CD14-positive monocyte (primary cell): Measurements from ENCODE around the gene CTNNA3. TPM values are rescaled to one million over a fixed set of nuclear protein-coding genes. Genes with fewer than 3 reads are reported as not detected.
"Not testable (repeated sequence)": the region's sequence is repeated elsewhere in the genome, so short reads cannot be mapped to it uniquely, and the experiment has no call there.

Experiments
- DNase-seq, 3 donors: peaks; one replicate each; pipeline ENCODE4 v3.0.0-alpha.2; 2011 to 2022
- H2AFZ ChIP-seq: 2 replicates; pipeline ENCODE4 v1.6.0; 2012; ENCODE audit warnings: mild to moderate bottlenecking, low read depth, low read length, inconsistent platforms; ENCODE audit not compliant: insufficient read depth, poor library complexity, severe bottlenecking
- H3K27ac ChIP-seq, 2 donors: 1 replicate in 1 of 2; 2 replicates in 1 of 2; pipeline ENCODE4 v1.5.1; 2012 to 2013; ENCODE audit warnings: low read length in 2 of 2, control low read depth in 1 of 2, inconsistent platforms in 1 of 2, low read depth in 1 of 2, mild to moderate bottlenecking in 1 of 2
- H3K27me3 ChIP-seq, 2 donors: one replicate each; pipeline versions ENCODE4 v1.6.0 to v1.6.1; 2011 to 2013; ENCODE audit warnings: low read length in 2 of 2; ENCODE audit not compliant: control insufficient read depth in 2 of 2, insufficient read depth in 2 of 2
- H3K36me3 ChIP-seq, 2 donors: replicated peaks in 1 of 2; 1 replicate in 1 of 2; 2 replicates in 1 of 2; pipeline versions ENCODE4 v1.5.1 to v1.6.1; 2012 to 2013; ENCODE audit warnings: low read length in 2 of 2, control low read depth in 1 of 2, inconsistent platforms in 1 of 2, mild to moderate bottlenecking in 1 of 2; ENCODE audit not compliant: insufficient read depth in 2 of 2, control insufficient read depth in 1 of 2
- H3K4me1 ChIP-seq, 2 donors: 1 replicate in 1 of 2; 2 replicates in 1 of 2; pipeline versions ENCODE4 v1.5.1 to v1.6.1; 2012 to 2013; ENCODE audit warnings: low read length in 2 of 2, control low read depth in 1 of 2, inconsistent platforms in 1 of 2, mild to moderate bottlenecking in 1 of 2, moderate library complexity in 1 of 2; ENCODE audit not compliant: insufficient read depth in 2 of 2, control insufficient read depth in 1 of 2
- H3K4me2 ChIP-seq: replicated peaks from 2 replicates; pipeline ENCODE3; 2012; ENCODE audit warnings: low read length, moderate library complexity, mild to moderate bottlenecking; ENCODE audit not compliant: poor library complexity, severe bottlenecking; ENCODE audit errors: extremely low read depth
- H3K4me3 ChIP-seq, 3 experiments: fragments of 200-600 bp in 1 of 3; sonication (generic) in 1 of 3; replicated peaks in 1 of 3; 1 replicate in 2 of 3; 2 replicates in 1 of 3; pipeline ENCODE4 v1.5.1; 2011 to 2013; ENCODE audit warnings: low read length in 3 of 3, mild to moderate bottlenecking in 3 of 3, control low read depth in 2 of 3, low read depth in 2 of 3, inconsistent platforms in 1 of 3, moderate library complexity in 1 of 3
- H3K79me2 ChIP-seq: 2 replicates; pipeline ENCODE4 v1.6.0; 2012; ENCODE audit warnings: mild to moderate bottlenecking, control low read depth, inconsistent platforms, low read length, moderate library complexity; ENCODE audit not compliant: insufficient read depth
- H3K9ac ChIP-seq: 2 replicates; pipeline ENCODE4 v1.6.0; 2017; ENCODE audit warnings: low read length, mild to moderate bottlenecking; ENCODE audit not compliant: insufficient read depth, poor library complexity, severe bottlenecking
- H3K9me3 ChIP-seq, 2 donors: replicated peaks in 1 of 2; 1 replicate in 1 of 2; 2 replicates in 1 of 2; pipeline versions ENCODE4 v1.5.1 to v1.6.1; 2012 to 2013; ENCODE audit warnings: low read length in 2 of 2, control low read depth in 1 of 2; ENCODE audit not compliant: control insufficient read depth in 1 of 2, insufficient read depth in 1 of 2
- H4K20me1 ChIP-seq: 2 replicates; pipeline ENCODE4 v1.6.0; 2012; ENCODE audit warnings: mild to moderate bottlenecking, low read length, control low read depth, moderate library complexity; ENCODE audit not compliant: insufficient read depth
- H3K27ac Mint-ChIP-seq, 7 donors: one replicate each; pipeline ENCODE4 v1.8.0; 2020; ENCODE audit warnings: mild to moderate bottlenecking in 7 of 7, mixed read lengths in 7 of 7, moderate library complexity in 6 of 7, inconsistent platforms in 2 of 7
- H3K27me3 Mint-ChIP-seq, 3 donors: one replicate each; pipeline ENCODE4 v1.8.0; 2021 to 2022; ENCODE audit warnings: low read depth in 3 of 3, mild to moderate bottlenecking in 3 of 3, mixed read lengths in 3 of 3, moderate library complexity in 3 of 3, inconsistent platforms in 1 of 3
- H3K36me3 Mint-ChIP-seq, 2 donors: one replicate each; pipeline ENCODE4 v1.8.0; 2020; ENCODE audit warnings: mixed read lengths in 2 of 2, inconsistent platforms in 1 of 2, mild to moderate bottlenecking in 1 of 2
- H3K4me1 Mint-ChIP-seq: one replicate; pipeline ENCODE4 v1.8.0; 2020; ENCODE audit warnings: mild to moderate bottlenecking, mixed read lengths
- H3K4me3 Mint-ChIP-seq, 2 donors: one replicate each; pipeline ENCODE4 v1.8.0; 2020; ENCODE audit warnings: mild to moderate bottlenecking in 2 of 2, mixed read lengths in 2 of 2, moderate library complexity in 1 of 2
- H3K9me3 Mint-ChIP-seq, 7 donors: one replicate each; pipeline ENCODE4 v1.8.0; 2020 to 2022; ENCODE audit warnings: mixed read lengths in 7 of 7, mild to moderate bottlenecking in 6 of 7, moderate library complexity in 6 of 7, inconsistent platforms in 2 of 7
- WGBS: methylation state at CpG from one replicate; pipeline ENCODE4 v1.1.5; 2013; ENCODE audit warnings: missing lambda C conversion rate; ENCODE audit not compliant: insufficient coverage; 5-methylcytosine and 5-hydroxymethylcytosine counted together
- intact Hi-C, 2 donors: fragments of 100-400 bp; cut with micrococcal nuclease; formaldehyde crosslinking; loops; one replicate each; pipeline versions ENCODE4 v1.15.0 to v1.15.1; 2023
- polyA plus RNA-seq, 3 donors: library from polyadenylated mRNA; depleted of rRNA in 1 of 3; unstranded in 2 of 3; stranded (reverse) in 1 of 3; fragments of 300-500 nt in 2 of 3; fragments of >200 nt in 1 of 3; fragmentation: Illumina TruSeq in 2 of 3; gene quantifications; 1 replicate in 2 of 3; 2 replicates in 1 of 3; pipeline ENCODE4 v1.2.3, GENCODE V29; 2012 to 2021
- TF ChIP-seq, protein P1 (sequence below): fragments of 200-600 bp; IDR thresholded peaks from one replicate; pipeline ENCODE4 v1.8.0; 2022; ENCODE audit warnings: antibody characterized with exemption, mild to moderate bottlenecking

Gene CTNNA3
- polyA plus RNA-seq, 3 donors: not detected

DNA sequence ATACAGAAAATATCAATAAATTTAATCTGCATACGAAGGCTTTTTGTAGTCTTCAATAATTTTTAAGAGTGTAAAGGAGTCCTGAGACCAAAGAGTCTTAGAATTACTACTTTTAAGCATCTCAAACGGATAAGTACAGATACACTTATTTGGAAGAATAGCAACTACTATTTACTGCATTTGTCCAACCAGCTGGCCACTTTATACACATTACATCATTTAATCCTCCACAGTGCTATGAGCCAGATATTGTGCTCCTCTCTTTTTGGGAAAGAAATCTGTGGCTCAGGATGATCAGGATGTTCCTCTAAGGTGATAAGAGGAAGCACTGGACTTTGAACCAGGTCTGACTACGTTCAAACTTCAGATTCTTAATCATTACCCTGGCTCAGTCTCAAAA lies 1358.8 kb downstream of the CTNNA3 start:
- peaks cover 5 to 9% of the 10 kb centered on the region in 2 donors for H3K9me3 ChIP-seq
- H3K4me2 ChIP-seq: no peak overlapping the region
- no peak for DNase-seq
- no peak overlapping the region for H3K9ac ChIP-seq
- H3K36me3 Mint-ChIP-seq: no peaks in the 10 kb centered on the region
- H3K4me1 ChIP-seq: no peaks in the 10 kb centered on the region
- peaks cover 4 to 19% (median 8%) of the 10 kb centered on the region in 7 donors for H3K9me3 Mint-ChIP-seq
- no peaks in the 10 kb centered on the region for H3K4me1 Mint-ChIP-seq
- H3K79me2 ChIP-seq: no peaks in the 10 kb centered on the region
- H4K20me1 ChIP-seq: no peaks in the 10 kb centered on the region
- H3K27ac Mint-ChIP-seq: no peak overlapping the region
- H3K27ac ChIP-seq: no peak overlapping the region
- TF ChIP-seq, protein P1, sequence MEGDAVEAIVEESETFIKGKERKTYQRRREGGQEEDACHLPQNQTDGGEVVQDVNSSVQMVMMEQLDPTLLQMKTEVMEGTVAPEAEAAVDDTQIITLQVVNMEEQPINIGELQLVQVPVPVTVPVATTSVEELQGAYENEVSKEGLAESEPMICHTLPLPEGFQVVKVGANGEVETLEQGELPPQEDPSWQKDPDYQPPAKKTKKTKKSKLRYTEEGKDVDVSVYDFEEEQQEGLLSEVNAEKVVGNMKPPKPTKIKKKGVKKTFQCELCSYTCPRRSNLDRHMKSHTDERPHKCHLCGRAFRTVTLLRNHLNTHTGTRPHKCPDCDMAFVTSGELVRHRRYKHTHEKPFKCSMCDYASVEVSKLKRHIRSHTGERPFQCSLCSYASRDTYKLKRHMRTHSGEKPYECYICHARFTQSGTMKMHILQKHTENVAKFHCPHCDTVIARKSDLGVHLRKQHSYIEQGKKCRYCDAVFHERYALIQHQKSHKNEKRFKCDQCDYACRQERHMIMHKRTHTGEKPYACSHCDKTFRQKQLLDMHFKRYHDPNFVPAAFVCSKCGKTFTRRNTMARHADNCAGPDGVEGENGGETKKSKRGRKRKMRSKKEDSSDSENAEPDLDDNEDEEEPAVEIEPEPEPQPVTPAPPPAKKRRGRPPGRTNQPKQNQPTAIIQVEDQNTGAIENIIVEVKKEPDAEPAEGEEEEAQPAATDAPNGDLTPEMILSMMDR: no peak
- intact Hi-C loops: no loop called here
- no peaks in the 10 kb centered on the region for H3K36me3 ChIP-seq
- H3K27me3 ChIP-seq: no peaks in the 10 kb centered on the region
- H3K4me3 ChIP-seq: no peak overlapping the region
- no CpG with 5 or more reads among the region's 3 CpGs for WGBS
- H3K27me3 Mint-ChIP-seq: no peaks in the 10 kb centered on the region
- no peak overlapping the region for H2AFZ ChIP-seq
- H3K4me3 Mint-ChIP-seq: no peak overlapping the region

DNA sequence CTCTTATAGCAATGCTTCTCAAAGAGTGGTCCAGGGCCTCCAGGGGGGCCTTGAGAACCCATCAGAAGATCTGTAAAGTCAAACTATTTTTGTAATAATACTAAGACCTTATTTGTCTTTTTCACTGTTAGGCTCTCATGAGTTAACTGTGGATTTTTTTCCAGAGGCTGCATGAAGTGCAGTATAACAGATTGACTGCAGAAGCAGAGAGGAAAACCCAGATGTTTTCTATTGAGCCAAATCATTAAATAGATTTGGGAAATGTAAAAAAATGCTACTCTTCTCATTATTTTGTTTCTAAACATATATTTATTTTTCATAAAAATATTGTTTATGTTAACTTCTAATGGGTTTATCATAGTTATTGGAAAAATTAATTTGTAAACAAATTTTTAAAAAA lies 1359.2 kb downstream of the CTNNA3 start:
- no peak for DNase-seq
- TF ChIP-seq, protein P1: no peak
- H3K4me3 Mint-ChIP-seq: no peak overlapping the region
- H3K9ac ChIP-seq: no peak overlapping the region
- intact Hi-C loops: no loop called here
- H3K4me3 ChIP-seq: no peak overlapping the region
- no peaks in the 10 kb centered on the region for H3K27me3 Mint-ChIP-seq
- H3K36me3 ChIP-seq: no peaks in the 10 kb centered on the region
- H3K9me3 Mint-ChIP-seq: peaks cover 4 to 20% (median 8%) of the 10 kb centered on the region in 7 donors
- no peaks in the 10 kb centered on the region for H3K4me1 Mint-ChIP-seq
- no peaks in the 10 kb centered on the region for H4K20me1 ChIP-seq
- H2AFZ ChIP-seq: no peak overlapping the region
- H3K27ac ChIP-seq: no peak overlapping the region
- no peaks in the 10 kb centered on the region for H3K27me3 ChIP-seq
- no peak overlapping the region for H3K27ac Mint-ChIP-seq
- no peak overlapping the region for H3K4me2 ChIP-seq
- H3K79me2 ChIP-seq: no peaks in the 10 kb centered on the region
- no peaks in the 10 kb centered on the region for H3K4me1 ChIP-seq
- no peaks in the 10 kb centered on the region for H3K36me3 Mint-ChIP-seq
- peaks cover 5 to 9% of the 10 kb centered on the region in 2 donors for H3K9me3 ChIP-seq

DNA sequence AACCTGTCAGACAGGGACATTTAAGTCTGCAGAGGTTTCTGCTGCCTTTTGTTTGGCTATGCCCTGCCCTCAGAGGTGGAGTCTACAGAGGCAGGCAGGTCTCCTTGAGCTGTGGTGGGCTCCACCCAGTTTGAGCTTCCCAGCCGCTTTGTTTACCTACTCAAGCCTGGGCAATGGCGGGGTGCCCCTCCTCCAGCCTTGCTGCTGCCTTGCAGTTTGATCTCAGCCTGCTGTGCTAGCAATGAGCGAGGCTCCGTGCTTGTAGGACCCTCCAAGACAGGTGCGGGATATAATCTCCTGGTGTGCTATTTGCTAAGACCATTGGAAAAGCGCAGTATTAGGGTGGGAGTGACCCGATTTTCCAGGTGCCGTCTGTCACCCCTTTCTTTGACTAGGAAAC lies 1360.2 kb downstream of the CTNNA3 start:
- WGBS: 91% methylated on average over 6 of the region's 8 CpGs
- H3K27me3 ChIP-seq, H3K9ac ChIP-seq, H3K4me2 ChIP-seq, H3K4me3 Mint-ChIP-seq, H4K20me1 ChIP-seq, H3K27ac ChIP-seq, H3K36me3 ChIP-seq, H3K9me3 ChIP-seq, H3K27ac Mint-ChIP-seq, H3K4me1 Mint-ChIP-seq, H3K36me3 Mint-ChIP-seq, DNase-seq, H3K4me1 ChIP-seq, H3K4me3 ChIP-seq, H2AFZ ChIP-seq, intact Hi-C loops, H3K27me3 Mint-ChIP-seq, H3K79me2 ChIP-seq: not testable (repeated sequence)
- peaks cover 4 to 20% (median 10%) of the 10 kb centered on the region in 7 donors for H3K9me3 Mint-ChIP-seq
